ENCODE data around the gene MAPK7.

MAPK7 gene

DNA sequence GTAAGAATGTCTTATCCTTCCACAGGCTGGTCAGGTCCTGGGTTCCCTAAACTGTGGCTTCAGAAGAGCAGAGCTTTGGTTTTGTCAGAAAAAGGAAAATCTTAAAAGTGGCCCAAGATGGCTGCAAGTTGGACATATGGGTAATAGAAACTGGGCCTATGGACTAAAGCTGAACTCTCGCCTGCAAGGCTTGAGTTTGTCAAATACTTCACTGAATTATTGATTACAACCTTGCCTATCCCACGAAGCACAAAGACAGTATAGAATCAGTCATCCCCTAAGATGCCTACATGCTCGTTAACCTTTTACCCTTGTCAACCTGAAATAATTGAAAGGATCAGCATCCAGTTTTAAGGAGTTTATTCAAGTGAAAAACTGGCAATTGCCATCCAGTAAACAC lies 53.4 kb downstream of the MAPK7 start:
- Histone ChIP-seq H3K4me1 (no peaks in the 10 kb centered on the region), H3K27me3 (no peaks in the 10 kb centered on the region), H3K36me3 (no peaks in the 10 kb centered on the region), H3K9me3 (no peaks in the 10 kb centered on the region), H3K4me3 (no peak overlapping the region), H3K27ac (no peak overlapping the region)
- DNase-seq: no peak
- intact Hi-C loops (cut with DNase I; ENCODE audit: low total_unique reads): loop anchor here (2.0 kb wide), 1 partner anchor 19 kb away; no protein-coding TSS in a partner anchor
- no peak for TF ChIP-seq CTCF (IDR thresholded peaks at IDR 0.05)

Data from tibial artery (tissue), 4 donors.